ENCODE results near the gene ANKH.

ANKH gene

GRCh38 chr5:14730881-14731280, 140.7 kb downstream of the ANKH start:
- no peak for DNase-seq

- no peak for DNase-seq
Measured at GRCh38 chr5:14730466-14730865, 141.1 kb downstream of the ANKH start.

DNA sequence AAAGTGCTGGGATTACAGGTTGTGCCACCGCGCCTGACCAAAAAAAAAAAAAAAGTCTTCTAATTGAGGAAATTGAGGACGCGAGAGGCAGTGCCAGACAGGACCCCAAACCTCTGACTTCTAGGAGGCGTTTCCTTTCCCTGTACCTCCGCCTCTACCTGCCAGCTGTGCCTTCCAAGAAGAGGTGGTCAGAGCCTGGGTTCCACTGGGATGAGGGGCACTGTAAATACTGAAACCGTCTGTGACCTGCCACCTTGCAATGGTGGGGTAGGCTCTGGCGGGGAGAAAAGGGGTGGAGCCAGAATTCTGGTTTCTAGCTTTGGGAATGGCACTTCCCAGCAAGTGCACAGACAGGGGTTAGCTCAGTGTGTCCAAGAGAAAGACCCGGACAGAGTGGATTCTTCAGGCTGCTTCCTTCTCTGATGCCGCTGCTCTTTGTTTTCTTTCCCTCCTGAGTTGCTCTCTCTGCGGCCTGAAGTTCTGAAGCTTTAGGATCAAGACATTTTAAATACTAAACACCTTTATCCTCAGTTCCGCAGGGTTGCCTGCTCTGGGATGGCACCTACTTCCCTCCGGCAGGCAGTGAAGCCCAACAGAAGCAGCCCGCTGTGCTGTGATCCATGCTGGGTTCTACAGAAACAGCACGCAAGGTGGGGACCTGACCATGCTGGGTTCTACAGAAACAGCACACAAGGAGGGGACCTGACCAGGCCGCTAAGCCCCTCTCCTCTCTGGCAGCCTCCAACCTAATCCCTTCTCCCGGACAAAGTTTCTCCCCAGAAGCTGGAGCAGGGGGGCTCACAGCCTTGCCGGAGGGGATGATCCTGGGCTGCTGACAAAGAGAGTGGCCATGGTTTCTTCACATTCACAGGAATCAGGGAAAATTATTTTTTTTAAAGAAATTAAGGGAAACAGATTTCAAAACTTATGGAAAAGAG, 141.9 kb downstream of the ANKH start:
- no peak for DNase-seq

GRCh38 chr5:14728459-14728938, 143.1 kb downstream of the ANKH start:
- DNase-seq, result no peak

- DNase-seq, result no peak
Measured at GRCh38 chr5:14727928-14728458, 143.6 kb downstream of the ANKH start.

GRCh38 chr5:14727428-14727865, 144.1 kb downstream of the ANKH start:
- DNase-seq, result peak; percentile 75

- no peak for DNase-seq
Measured at GRCh38 chr5:14726066-14726838, 145.3 kb downstream of the ANKH start.

GRCh38 chr5:14724633-14725032, 146.9 kb downstream of the ANKH start:
- no peak for DNase-seq

- no peak for DNase-seq
Measured at GRCh38 chr5:14723701-14724132, 147.9 kb downstream of the ANKH start.

- no peak for DNase-seq
Measured at GRCh38 chr5:14722923-14723322, 148.7 kb downstream of the ANKH start.

- no peak for DNase-seq
Measured at GRCh38 chr5:14721990-14722656, 149.5 kb downstream of the ANKH start.

- no peak for DNase-seq
Measured at GRCh38 chr5:14720236-14720923, 151.2 kb downstream of the ANKH start.

DNA sequence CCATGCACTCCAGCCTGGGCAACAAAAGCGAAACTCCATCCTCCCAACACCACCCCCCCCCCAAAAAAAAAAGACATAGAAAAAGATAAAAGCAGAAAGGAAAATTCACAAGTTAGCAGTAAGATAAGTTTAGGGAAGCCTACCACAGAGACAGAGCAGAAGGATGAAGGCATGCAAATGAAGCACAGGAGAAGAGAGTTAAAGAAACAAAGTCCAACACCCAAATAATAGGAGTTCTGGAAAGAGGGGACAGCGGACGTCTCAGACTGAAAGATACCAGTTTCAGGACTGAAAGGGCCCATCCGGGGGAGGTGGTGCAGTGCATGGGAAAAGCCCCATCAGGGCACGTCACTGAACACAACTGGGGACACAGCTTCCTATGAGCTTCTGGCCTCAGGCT, 152.8 kb downstream of the ANKH start:
- no peak for DNase-seq

DNA sequence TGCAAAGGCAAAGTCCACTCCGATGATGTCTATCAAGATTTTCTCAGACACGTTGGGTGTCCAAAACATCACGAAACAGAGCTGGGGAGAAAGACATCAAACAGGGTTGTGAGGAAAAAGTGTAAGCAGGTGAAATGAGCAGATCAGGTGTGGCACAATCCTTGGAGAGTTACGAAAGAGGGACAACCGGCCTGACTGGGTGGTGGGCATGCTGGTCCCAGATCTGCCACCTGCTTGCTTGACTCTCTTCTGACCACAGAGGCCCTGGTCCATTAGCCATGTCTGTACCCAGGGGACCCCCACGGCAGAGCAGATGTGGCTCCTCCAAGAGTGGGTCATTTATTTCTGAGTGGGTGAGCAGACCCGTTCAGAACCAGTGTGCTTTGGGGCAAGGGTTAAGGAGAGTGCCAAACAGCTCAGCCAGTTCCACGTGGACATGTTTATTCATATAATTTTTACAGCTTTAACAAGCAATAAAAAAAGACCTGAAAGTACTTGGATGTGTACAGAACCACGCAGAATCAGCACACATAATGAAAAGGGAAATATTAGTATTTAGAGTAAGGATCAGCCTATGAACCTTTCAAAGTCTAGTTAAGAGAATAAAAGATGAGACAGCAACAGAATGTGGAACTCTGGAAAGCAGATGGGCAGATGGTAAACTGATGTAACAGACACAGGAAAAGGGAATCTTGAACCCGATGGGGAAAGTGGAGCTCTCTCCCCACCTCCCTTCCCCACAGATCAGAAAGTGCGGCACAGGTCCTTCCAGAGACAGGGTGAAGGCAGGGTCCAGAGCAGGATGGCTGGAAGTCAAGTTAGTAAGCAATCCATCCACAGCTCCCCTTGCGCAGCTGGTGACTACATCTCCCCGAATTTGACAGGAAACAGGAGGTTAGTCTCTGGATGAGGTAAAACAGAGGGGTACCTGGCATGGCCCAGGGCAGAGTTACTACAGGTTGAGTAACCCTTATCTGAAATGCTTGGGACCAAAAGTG, 154.5 kb downstream of the ANKH start:
- no peak for DNase-seq

DNA sequence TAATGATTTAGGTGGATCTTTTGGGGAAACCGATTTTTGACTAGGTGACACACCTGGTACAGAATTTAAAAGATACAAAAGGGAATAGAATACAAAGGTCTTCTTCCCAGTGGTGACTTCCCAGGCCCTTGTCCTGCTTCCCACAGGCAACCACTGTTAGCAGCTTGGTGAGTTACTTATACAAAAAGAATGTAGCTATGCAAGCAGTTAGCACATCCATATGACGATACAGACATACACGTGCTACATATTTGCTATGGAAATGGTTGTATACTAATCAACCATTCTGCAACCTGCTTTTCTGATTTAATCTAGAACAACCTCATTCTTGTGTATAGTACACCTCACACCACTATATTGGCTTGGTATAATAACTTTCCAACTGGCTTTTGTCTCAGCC, 156.1 kb downstream of the ANKH start:
- no peak for DNase-seq

DNA sequence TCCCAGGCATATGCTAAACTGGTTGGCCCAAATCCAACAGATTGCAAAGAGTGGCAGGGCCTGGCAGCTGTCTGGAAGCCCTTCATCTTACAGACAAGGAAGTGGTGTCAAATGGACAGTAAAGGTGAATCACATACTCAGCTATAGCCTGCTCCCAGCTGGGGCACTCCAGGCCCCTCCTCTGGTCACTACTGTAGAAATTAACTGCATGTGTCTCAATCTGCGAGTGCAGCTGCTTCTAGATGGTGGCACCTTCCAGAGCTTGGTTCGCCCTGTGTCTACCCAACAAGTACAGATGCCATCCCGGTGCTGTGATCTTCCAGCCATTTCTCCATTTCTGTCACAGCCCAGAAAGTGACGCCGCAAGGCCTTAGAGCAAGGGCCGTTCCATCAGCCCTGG, 156.9 kb downstream of the ANKH start:
- DNase-seq, result no peak

DNA sequence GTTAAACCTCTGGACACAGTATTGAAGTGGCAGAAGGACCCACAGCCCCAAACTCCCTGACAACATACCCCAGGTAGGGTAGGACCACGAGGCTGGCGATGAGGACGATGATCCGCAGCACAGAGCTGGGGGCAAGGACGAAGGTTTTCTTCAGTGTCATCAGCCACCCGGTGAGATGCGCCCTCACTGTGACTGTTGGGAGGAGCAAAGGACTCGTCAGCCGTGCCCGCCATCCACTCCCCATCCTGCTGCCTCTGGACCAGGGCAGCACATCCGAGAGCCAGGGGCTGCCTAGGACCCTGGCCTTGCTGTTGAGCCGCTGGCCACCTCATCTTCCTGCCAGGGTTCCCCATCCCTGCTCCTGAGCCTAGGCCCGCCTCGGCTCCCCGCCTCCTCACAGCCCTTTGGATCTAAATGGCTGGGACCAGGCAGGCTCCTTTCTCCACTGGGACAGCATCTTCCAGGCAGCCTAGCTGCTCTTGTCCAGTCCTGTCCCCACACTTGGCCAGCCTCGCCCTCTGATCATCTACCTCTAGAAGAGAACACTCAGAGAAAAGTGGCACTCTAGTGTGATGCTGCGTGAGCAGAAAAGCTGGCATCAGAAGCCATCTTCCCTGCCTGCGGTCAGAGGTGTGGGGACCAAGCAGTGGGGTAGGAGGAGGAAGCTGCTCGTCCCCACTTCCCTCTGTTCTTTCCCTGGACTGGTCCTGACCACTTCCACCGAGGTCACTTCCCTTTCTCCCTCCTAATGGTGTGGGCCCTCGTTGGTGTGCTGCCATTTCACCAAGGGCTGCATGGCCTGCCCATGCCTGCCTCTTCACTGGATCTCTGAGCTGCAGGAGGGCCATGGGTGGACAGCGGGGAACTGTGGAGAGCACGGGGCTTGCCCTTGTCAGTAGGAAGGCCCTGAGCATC, 157.8 kb downstream of the ANKH start:
- DNase-seq, result no peak

DNA sequence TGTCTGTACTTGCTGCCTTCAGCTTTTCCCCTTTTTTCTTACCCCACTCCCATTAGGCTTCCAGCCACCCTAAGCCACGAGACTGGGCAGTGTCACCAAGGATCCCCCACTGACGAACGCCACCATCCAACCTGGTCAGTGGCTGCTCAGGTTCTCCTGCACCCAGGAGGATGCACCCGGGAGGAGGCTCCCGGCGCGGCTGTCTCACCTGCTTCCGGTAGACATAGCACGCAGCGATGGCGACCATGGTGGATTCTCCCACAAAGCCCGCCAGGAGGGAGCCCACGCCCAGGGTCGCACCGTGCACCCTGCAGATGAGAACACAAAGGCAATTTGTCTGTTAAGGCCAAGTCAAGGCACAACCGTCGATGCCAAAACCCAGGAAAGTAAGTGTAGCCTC, 158.9 kb downstream of the ANKH start:
- no peak for DNase-seq

DNA sequence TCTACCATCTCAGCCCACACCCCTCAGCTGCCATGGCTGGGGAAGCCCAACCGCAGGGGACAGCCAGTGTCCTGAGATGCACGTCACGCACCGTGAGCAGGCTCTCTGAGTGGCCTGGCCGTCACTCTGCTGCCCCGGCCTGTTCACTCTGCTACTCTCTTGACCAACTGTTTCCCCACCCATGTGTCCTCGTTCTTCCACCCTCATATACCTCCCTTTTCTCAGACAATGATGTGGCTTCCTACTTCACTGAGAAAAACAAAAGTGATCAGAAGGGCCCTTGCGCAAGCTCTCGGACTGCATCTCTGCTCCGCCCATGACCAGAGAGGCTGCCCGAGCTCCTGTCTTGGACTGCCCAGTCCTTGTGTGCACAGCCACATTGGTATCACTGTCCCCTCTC, 159.4 kb downstream of the ANKH start:
- no peak for DNase-seq
